GM19099 (cell line): ENCODE data around the gene COPS6.

Source experiments
- POLR2A ChIP-seq: IDR thresholded peaks from 3 replicates; pipeline ENCODE4 v1.6.1; 2011; ENCODE audit warnings: low read depth; ENCODE audit not compliant: insufficient read length; ENCODE audit errors: extremely low read depth

COPS6 gene

GRCh38 chr7:100088621-100089457 lies at the start of gene COPS6:
TSS of gene COPS6 (plus strand) at chr7:100088969. CDS start at chr7:100088991, 22 bp downstream.
- TF ChIP-seq POLR2A: peak; percentile 93

DNA sequence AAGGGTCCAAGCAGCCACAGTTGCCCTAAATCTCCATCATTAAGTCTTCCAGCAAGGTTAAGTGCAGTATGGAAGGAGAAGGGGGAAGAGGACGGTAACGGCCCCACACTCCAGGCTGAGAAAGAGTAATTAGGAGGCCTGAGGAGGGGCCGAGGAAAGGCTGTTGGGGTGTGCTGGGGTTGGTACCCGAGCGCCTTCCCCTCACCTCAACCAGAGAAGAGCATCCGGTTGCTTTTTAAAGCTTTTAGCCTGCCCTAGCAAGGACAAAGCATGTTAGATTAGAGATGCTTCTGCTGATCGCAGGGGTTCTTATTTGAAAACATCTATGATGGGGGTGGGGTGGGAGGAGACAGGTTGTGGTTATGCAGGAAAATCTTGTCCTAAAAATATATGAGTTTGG lies 48.2 kb upstream of the COPS6 start:
- TF ChIP-seq POLR2A: no peak

- no peak for TF ChIP-seq POLR2A
These were observed 44.1 kb upstream of the COPS6 start for GRCh38 chr7:100044718-100045117.

- no peak for TF ChIP-seq POLR2A
These were observed 40.1 kb upstream of the COPS6 start for GRCh38 chr7:100048680-100049079.

DNA sequence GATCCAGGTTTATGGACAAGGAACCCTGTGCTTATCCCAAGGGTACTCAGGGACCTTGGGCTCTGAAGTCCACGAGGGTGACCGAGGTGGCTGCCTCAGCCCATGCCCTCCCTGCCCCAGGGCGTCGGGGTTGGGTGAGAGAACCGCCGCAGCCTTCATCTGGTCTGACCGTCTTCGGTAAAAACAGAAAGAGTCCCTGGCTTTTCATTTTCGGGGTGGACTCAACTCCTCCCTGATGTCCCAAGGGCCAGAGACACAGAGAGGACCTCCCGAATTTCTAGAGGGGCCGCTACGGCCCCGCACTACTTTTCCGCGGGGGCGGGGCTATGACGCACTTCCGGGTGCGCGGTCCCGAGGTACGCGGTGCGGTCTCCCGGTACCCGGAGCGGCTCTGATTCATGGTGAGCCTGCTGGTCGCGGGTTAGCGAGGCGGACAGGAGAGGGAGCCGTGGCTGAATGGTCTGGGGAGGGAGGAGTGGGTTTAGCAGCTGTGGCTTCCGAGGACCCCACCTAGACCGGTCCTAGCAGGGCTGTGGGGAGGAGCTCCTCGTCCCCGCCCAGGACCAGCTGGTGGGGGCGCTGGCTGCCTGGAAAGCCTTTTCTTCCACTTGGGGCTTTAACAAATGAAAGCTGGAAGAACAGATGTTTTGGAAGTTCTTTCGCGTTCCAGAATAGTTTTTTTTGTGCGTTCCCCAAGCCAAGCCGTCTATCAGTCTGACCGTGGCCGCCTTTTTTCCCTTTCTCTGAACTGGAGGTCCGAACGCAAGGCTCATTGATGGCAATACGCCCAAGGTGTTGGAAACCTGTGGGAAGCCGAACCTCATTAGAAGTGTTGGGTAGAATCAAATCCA lies 39.1 kb upstream of the COPS6 start, which contains the start of gene ZSCAN21:
TSS of gene ZSCAN21 (plus strand) at position 334 of the 851 bp plus-strand sequence. CDS start 7,233 bp downstream, outside the sequence.
- peak; percentile 90 for TF ChIP-seq POLR2A

DNA sequence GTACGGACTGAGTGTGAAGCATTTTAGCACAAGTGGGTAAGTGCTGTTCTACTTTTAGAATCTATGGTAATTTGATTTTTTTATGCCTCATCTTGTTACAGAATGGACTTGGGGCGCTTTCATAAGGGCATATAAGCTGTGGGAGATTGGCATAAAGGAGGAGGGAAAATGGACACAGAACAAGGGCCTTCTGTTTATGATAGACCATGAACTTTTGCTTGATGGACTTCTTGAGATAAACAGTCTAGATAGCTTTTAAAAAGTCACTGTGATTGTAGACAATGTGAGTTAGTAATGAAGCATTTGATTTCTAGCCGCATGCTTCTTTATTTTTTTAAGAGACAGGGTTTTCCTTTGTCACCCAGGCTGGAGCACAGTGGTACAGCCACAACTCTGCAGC lies 37.2 kb upstream of the COPS6 start:
- no peak for TF ChIP-seq POLR2A

DNA sequence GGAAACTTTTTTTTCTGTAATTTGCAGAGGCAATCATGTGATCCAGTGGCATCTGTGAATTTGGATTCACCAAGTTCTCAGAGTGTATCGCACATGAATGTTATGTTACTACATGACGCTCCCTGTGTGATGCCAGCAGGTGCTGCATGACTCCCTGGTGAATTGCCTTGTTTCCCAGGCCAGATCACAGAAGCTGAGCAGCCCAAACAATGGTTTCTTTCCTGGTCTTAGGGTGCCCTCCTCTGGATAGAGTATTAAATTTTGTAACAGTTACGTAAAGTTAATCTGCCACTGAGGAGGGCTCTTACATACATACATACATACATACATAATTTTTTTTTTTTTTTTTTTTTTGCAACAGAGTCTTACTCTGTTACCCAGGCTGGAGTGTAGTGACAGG lies 35.6 kb upstream of the COPS6 start:
- TF ChIP-seq POLR2A: no peak

DNA sequence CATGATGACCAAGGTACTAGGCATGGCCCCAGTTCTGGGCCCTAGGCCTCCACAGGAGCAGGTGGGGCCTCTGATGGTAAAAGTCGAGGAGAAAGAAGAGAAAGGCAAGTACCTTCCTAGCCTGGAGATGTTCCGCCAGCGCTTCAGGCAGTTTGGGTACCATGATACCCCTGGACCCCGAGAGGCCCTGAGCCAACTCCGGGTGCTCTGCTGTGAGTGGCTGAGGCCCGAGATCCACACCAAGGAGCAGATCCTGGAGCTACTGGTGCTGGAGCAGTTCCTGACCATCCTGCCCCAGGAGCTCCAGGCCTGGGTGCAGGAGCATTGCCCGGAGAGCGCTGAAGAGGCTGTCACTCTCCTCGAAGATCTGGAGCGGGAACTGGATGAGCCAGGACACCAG lies 31.8 kb upstream of the COPS6 start:
- TF ChIP-seq POLR2A: no peak

DNA sequence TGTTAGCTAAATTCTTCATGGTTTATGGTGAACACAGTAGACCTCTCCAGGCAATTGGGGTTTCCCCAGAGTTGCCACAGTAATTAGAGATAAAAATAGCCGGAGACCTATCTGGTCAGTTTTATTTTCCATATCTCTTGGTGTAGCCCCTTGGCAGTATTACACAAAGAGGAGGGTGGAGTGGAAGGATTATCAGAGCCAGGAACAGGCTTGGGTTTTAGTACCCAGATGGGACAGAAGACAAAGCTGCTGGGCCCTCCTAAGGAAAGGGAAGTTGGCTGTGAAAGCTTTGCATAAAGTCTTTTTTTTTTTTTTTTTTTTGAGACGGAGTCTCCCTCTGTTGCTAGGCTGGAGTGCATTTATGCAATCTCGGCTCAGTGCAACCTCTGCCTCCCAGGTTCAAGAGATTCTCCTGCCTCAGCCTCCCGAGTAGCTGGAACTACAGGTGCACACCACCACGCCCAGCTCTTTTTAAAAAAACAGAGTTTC lies 29.5 kb upstream of the COPS6 start:
- TF ChIP-seq POLR2A: no peak

GRCh38 chr7:100061518-100062193 lies 27.1 kb upstream of the COPS6 start:
- TF ChIP-seq POLR2A: no peak

GRCh38 chr7:100063376-100063775 lies 25.4 kb upstream of the COPS6 start:
- TF ChIP-seq POLR2A: no peak

- no peak for TF ChIP-seq POLR2A
These were observed 24.6 kb upstream of the COPS6 start for GRCh38 chr7:100064162-100064561.

DNA sequence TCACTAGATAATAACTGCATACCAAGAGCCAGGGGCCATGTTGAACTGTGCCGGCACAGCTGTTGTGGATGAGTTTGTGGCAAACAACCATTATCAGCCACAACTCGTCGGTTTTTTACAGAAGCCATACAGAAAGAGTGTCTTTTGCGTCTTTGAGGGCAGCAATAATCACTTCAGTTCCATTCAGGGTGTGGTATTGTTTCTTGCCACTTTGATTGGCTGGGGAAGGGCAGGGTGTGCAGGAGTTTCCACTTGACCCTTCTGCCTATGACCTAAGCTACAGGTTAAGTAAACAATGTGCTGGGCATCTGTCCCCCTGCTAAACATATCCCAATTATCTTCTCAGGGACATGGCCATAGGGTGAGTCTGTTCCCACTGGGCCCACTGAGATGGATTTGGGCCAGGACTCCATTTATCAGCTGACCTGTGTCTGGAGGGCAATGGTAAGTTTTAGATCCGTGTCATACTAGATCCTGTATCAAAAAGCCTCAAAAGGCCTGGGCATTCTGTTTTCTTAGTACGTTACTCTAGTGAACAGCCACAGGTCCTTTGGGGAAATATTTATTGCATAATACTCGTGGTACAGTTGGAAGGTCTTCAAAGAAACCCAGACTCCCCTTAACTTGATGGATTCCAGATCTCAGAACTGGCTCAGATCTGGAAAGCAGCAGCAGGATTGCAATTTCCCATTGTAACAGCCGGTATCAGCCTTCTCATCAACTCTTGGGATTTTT lies 23.1 kb upstream of the COPS6 start:
- no peak for TF ChIP-seq POLR2A

DNA sequence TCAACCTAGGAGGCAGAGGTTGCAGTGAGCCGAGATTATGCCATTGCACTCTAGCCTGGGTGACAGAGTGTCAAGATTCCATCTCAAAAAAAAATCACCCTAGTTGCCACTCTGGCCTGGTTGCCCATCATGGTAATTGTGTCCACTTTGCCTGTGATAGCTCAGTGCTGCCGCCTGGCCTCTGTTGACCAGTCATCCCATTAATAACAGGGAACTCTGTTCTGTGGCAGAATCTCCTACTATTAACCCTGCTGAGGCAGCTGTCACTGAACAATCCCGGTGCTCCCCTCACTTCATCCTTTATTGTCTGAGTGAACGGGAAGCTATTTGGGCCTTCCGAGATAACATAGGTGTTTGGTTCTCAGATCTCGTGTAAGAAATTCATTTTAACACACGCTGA lies 21.8 kb upstream of the COPS6 start:
- no peak for TF ChIP-seq POLR2A
